Activated naive CD4-positive, alpha-beta T cell treated with anti-CD3 and anti-CD28 coated beads for 36 hours (primary cell): ENCODE measurements around the gene HSH2D. TPM values are rescaled to one million over a fixed set of nuclear protein-coding genes. Genes with fewer than 3 reads are reported as not detected.

Source experiments
- total RNA-seq, 2 experiments: library from RNA; stranded (reverse); gene quantifications; one replicate each; pipeline ENCODE4 v1.2.3, GENCODE V29; 2021

The HSH2D gene
- total RNA-seq, 2 experiments from 2014 or later = 18.3 to 20.7 TPM

Other genes with a start within 250 kb of the HSH2D start
- under 1 TPM in 1 of 2 experiments, not detected in 1; 0.24 TPM for gene CYP4F2, start 245.6 kb upstream of the HSH2D start, total RNA-seq
- not detected for gene CYP4F11, start 209.2 kb upstream of the HSH2D start, total RNA-seq
- gene OR10H4, start 194.7 kb upstream of the HSH2D start, total RNA-seq = not detected
- gene TPM4, start 67.2 kb upstream of the HSH2D start, total RNA-seq = 100 to 1,000 TPM; 240 to 254 TPM
- gene RAB8A, start 31.8 kb upstream of the HSH2D start, total RNA-seq = 10 to 100 TPM; 90.5 to 95.2 TPM
- gene CIB3, start 29.8 kb downstream of the HSH2D start, total RNA-seq = not detected
- gene FAM32A, start 41.7 kb downstream of the HSH2D start, total RNA-seq = 10 to 100 TPM; 38.2 to 41.9 TPM
- 100 to 1,000 TPM; 113 to 123 TPM for gene AP1M1, start 54.2 kb downstream of the HSH2D start, total RNA-seq
- gene KLF2, start 181.1 kb downstream of the HSH2D start, total RNA-seq = under 1 TPM; 0.22 to 0.69 TPM